A549 (cell line): ENCODE data around the gene PDPK1. TPM values are rescaled to one million over a fixed set of nuclear protein-coding genes. Genes with fewer than 3 reads are reported as not detected.

Source experiments
- ATAC-seq, 2 experiments: fragments of 200-7000 bp in 1 of 2; fragments of >200 bp in 1 of 2; cut with Nextera tagmentation in 1 of 2; cut with Tn5 transposase in 1 of 2; 3 replicates each; pipeline versions ENCODE4 v1.8.0 to v1.9.1; 2018 to 2020; ENCODE audit warnings: mild to moderate bottlenecking in 1 of 2, moderate library complexity in 1 of 2
- CTCF ChIA-PET: fragments of 300-600 bp; sonication (Branson Sonifier 250); formaldehyde crosslinking; extraction: SDS; loops from one replicate; lab custom pipeline; 2021; ENCODE audit warnings: antibody characterized with exemption, inconsistent platforms; lab: Yijun Ruan, JAX
- POLR2A ChIA-PET: fragments of 350-600 bp; formaldehyde crosslinking; extraction: SDS; loops from one replicate; lab custom pipeline; 2021; ENCODE audit warnings: antibody characterized with exemption, inconsistent platforms; lab: Yijun Ruan, JAX
- DNase-seq, 2 experiments: peaks; one replicate each; pipeline versions ENCODE4 v3.0.0 to v3.0.0-alpha.2; 2011 to 2016; ENCODE audit warnings: low read depth in 1 of 2, low spot score in 1 of 2
- FAIRE-seq: peaks from 2 replicates; lab custom pipeline; 2011; peaks lifted over from hg19 to GRCh38; lab: Jason Lieb, UNC
- H3K27ac ChIP-seq, 2 experiments: fragments of >200 bp; sonication (Bioruptor Twin); formaldehyde crosslinking; 3 replicates each; pipeline ENCODE4 v1.5.1; 2016 to 2017
- H3K4me1 ChIP-seq: fragments of >200 bp; sonication (Bioruptor Twin); formaldehyde crosslinking; 3 replicates; pipeline ENCODE4 v1.6.1; 2016
- H3K4me2 ChIP-seq: fragments of >200 bp; sonication (Bioruptor Twin); formaldehyde crosslinking; 3 replicates; pipeline ENCODE4 v1.6.1; 2016
- H3K4me3 ChIP-seq: fragments of >200 bp; sonication (Bioruptor Twin); formaldehyde crosslinking; 3 replicates; pipeline ENCODE4 v1.5.1; 2016
- H3K9me3 ChIP-seq: fragments of >200 bp; sonication (Bioruptor Twin); formaldehyde crosslinking; 3 replicates; pipeline ENCODE4 v1.6.1; 2016
- BCL3 ChIP-seq: fragments of >200 bp; sonication (Bioruptor Twin); formaldehyde crosslinking; IDR thresholded peaks from 3 replicates; pipeline ENCODE4 v1.6.1; 2016
- CBX8 ChIP-seq: fragments of 200-600 bp; sonication (generic); IDR thresholded peaks from 2 replicates; pipeline ENCODE4 v1.6.1; 2016
- CHD4 ChIP-seq: fragments of 200-600 bp; sonication (generic); IDR thresholded peaks from 2 replicates; pipeline ENCODE4 v1.6.1; 2016; ENCODE audit warnings: antibody characterized with exemption, mild to moderate bottlenecking, borderline replicate concordance
- EP300 ChIP-seq, 2 experiments: fragments of >200 bp; sonication (Bioruptor Twin); formaldehyde crosslinking; IDR thresholded peaks; 2 replicates in 1 of 2; 3 replicates in 1 of 2; pipeline ENCODE4 v1.6.1; 2016 to 2017
- HDAC2 ChIP-seq: fragments of 200-600 bp; sonication (generic); IDR thresholded peaks from 2 replicates; pipeline ENCODE4 v1.6.1; 2016
- HES2 ChIP-seq: fragments of >200 bp; sonication (Bioruptor Twin); formaldehyde crosslinking; IDR thresholded peaks from 2 replicates; pipeline ENCODE4 v1.6.1; 2016
- HMGXB4 ChIP-seq: fragments of 250-450 bp; sonication (Bioruptor Pico); IDR thresholded peaks from 2 replicates; pipeline ENCODE4 v1.5.0; 2021; ENCODE audit warnings: mild to moderate bottlenecking, moderate library complexity, borderline replicate concordance
- JUN ChIP-seq, 2 experiments: fragments of >200 bp; sonication (Bioruptor Twin); formaldehyde crosslinking; IDR thresholded peaks; 2 replicates in 1 of 2; 3 replicates in 1 of 2; pipeline ENCODE4 v1.6.1; 2016 to 2017
- KDM1A ChIP-seq: fragments of 200-600 bp; sonication (generic); IDR thresholded peaks from 2 replicates; pipeline ENCODE4 v1.6.1; 2016; ENCODE audit warnings: low read depth, mild to moderate bottlenecking
- MAZ ChIP-seq: fragments of 150-350 bp; IDR thresholded peaks from 2 replicates; pipeline ENCODE4 v1.6.1; 2014; ENCODE audit warnings: antibody characterized with exemption, low read depth, low read length, borderline replicate concordance
- NFE2L2 ChIP-seq: fragments of 150-350 bp; conservative IDR thresholded peaks from 2 replicates; pipeline ENCODE4 v1.6.1; 2014; ENCODE audit warnings: low read length
- POLR2AphosphoS2 ChIP-seq: conservative IDR thresholded peaks from 2 replicates; pipeline ENCODE4 v1.6.1; 2012; ENCODE audit warnings: low read length, improper control_type of control experiment, inconsistent platforms
- REST ChIP-seq: fragments of 200-600 bp; sonication (generic); IDR thresholded peaks from 2 replicates; pipeline ENCODE4 v1.6.1; 2016; ENCODE audit warnings: antibody characterized with exemption, mild to moderate bottlenecking, moderate library complexity
- RFX5 ChIP-seq: fragments of 450-650 bp; IDR thresholded peaks from 2 replicates; pipeline ENCODE4 v1.7.1; 2014; ENCODE audit warnings: antibody characterized with exemption, mild to moderate bottlenecking, moderate library complexity
- RNF2 ChIP-seq: fragments of 200-600 bp; sonication (generic); IDR thresholded peaks from 2 replicates; pipeline ENCODE4 v1.6.1; 2016; ENCODE audit warnings: low read depth, mild to moderate bottlenecking, antibody characterized with exemption, moderate library complexity, borderline replicate concordance
- ZC3H11A ChIP-seq: fragments of 450-650 bp; IDR thresholded peaks from 2 replicates; pipeline ENCODE4 v1.6.1; 2014; ENCODE audit warnings: antibody characterized with exemption, mild to moderate bottlenecking
- ZNF302 ChIP-seq: fragments of 250-450 bp; sonication (Bioruptor Pico); IDR thresholded peaks from 2 replicates; pipeline ENCODE4 v1.9.0; 2021; ENCODE audit warnings: inconsistent platforms, mild to moderate bottlenecking, moderate library complexity
- WGBS: methylation state at CpG from one replicate; pipeline ENCODE4 v1.1.6; 2017; ENCODE audit errors: missing lambda C conversion rate; 5-methylcytosine and 5-hydroxymethylcytosine counted together
- polyA plus RNA-seq, 4 experiments: library from polyadenylated mRNA; depleted of rRNA in 3 of 4; stranded (reverse); fragments of >200 nt; fragmentation: RNase III in 1 of 4; extraction: RNeasy Plus Mini Kit Qiagen cat#74134 plus additional on column Dnase treatment in 1 of 4; gene quantifications; 2 replicates in 3 of 4; 3 replicates in 1 of 4; pipeline ENCODE4 v1.2.3, GENCODE V29; 2011 to 2017
- TF ChIP-seq, protein P1 (sequence below): fragments of 250-450 bp; sonication (Bioruptor Pico); IDR thresholded peaks from 2 replicates; pipeline ENCODE4 v1.5.0; 2020; ENCODE audit warnings: low read depth, mild to moderate bottlenecking, moderate library complexity
- TF ChIP-seq, protein P2 (sequence below): fragments of 150-350 bp; IDR thresholded peaks from 2 replicates; pipeline ENCODE4 v1.6.1; 2014; ENCODE audit warnings: low read depth, mild to moderate bottlenecking, low read length

PDPK1 gene
- polyA plus RNA-seq, 2 of the 4 experiments (the other 2 are of a cell fraction), result 17.7 to 29.7 TPM

DNA sequence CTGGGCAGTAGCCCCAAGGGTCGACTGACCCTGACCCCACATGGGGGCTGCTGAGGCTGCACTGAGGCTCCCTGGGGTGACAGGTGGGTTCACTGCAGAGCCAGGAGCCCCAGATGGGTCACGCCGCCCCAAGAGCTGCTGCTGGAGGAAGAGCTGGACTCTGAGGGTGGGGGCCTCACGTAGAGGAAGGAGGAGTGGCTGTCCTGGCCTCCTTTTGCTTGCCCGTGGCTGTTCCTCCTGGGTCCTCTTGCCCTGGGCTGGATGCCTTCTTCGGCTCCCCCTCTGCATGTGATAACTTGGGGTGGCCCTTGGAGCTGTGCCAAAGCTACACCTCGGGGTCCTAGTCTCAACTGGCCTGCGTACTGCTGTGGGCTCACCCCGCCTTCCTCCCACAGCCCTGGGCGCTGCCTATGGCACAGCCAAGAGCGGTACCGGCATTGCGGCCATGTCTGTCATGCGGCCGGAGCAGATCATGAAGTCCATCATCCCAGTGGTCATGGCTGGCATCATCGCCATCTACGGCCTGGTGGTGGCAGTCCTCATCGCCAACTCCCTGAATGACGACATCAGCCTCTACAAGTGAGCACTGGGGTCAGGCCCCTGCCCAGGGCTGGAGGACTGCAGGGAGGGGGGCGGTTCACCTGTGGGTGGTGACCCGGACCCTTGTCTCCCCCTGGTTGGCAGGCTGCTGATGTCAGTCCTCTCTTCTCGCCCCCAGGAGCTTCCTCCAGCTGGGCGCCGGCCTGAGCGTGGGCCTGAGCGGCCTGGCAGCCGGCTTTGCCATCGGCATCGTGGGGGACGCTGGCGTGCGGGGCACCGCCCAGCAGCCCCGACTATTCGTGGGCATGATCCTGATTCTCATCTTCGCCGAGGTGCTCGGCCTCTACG is 18.8 kb upstream of the PDPK1 start:
- DNase-seq, result no peak
- WGBS, result 94% methylated on average over 35 of the region's 39 CpGs
- POLR2A ChIA-PET, result interaction anchor here (1.2 to 2.8 kb wide), 2 partner anchors 13 to 364 kb away, joined by 4 to 21 read pairs; partner anchors contain the start of genes CEMP1 and TRAF7
- Histone ChIP-seq H3K4me1 (peaks cover 40% of the 10 kb centered on the region), H3K4me2 (peak overlapping the region; percentile 87), H3K27ac (peak overlapping the region in 1 of 2 experiments; percentile 96; a peak in 1 of 6 replicates), H3K4me3 (no peak overlapping the region), H3K9me3 (no peaks in the 10 kb centered on the region)
- CTCF ChIA-PET, result interaction anchor here (1.4 to 3.6 kb wide), 2 partner anchors 12 to 18 kb away, joined by 6 to 13 read pairs; partner anchors contain the start of gene CEMP1
- peak; percentile 2 to 35; a peak in 3 of 6 replicates for ATAC-seq
- FAIRE-seq, result no peak
- TF ChIP-seq HES2 (no peak), REST (no peak), ZNF302 (CRISPR knock-in tag) (no peak), NFE2L2 (no peak), KDM1A (no peak), HDAC2 (no peak), POLR2AphosphoS2 (no peak), ZC3H11A (no peak), CBX8 (no peak), CHD4 (no peak), RNF2 (no peak), BCL3 (no peak)
- TF ChIP-seq, protein P1, sequence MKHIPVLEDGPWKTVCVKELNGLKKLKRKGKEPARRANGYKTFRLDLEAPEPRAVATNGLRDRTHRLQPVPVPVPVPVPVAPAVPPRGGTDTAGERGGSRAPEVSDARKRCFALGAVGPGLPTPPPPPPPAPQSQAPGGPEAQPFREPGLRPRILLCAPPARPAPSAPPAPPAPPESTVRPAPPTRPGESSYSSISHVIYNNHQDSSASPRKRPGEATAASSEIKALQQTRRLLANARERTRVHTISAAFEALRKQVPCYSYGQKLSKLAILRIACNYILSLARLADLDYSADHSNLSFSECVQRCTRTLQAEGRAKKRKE (CRISPR knock-in tag), result no peak
- TF ChIP-seq, protein P2, sequence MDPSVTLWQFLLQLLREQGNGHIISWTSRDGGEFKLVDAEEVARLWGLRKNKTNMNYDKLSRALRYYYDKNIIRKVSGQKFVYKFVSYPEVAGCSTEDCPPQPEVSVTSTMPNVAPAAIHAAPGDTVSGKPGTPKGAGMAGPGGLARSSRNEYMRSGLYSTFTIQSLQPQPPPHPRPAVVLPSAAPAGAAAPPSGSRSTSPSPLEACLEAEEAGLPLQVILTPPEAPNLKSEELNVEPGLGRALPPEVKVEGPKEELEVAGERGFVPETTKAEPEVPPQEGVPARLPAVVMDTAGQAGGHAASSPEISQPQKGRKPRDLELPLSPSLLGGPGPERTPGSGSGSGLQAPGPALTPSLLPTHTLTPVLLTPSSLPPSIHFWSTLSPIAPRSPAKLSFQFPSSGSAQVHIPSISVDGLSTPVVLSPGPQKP, result no peak

- Histone ChIP-seq H3K4me2 (peak overlapping the region; percentile 87), H3K9me3 (no peaks in the 10 kb centered on the region), H3K4me3 (peak overlapping the region; percentile 58)
- POLR2A ChIA-PET, result interaction anchor here (1.2 to 2.8 kb wide), 2 partner anchors 12 to 364 kb away, joined by 4 to 21 read pairs; partner anchors contain the start of genes CEMP1 and TRAF7
- peak in 1 of 2 experiments; percentile 3; a peak in 2 of 6 replicates for ATAC-seq
- 89% methylated on average over 15 of the region's 22 CpGs for WGBS
- CTCF ChIA-PET, result interaction anchor here (3.6 kb wide), 1 partner anchor 18 kb away, joined by 13 read pairs; no protein-coding TSS in a partner anchor
- TF ChIP-seq JUN (IDR thresholded peaks at IDR 0.05), result no peak
- no peak for TF ChIP-seq REST
- TF ChIP-seq MAZ, result no peak
- no peak for TF ChIP-seq RFX5
- no peak for TF ChIP-seq EP300 (IDR thresholded peaks at IDR 0.05)
- TF ChIP-seq KDM1A, result no peak
- no peak for TF ChIP-seq HMGXB4
- TF ChIP-seq, all 56 proteins: peak for 0
- DNase-seq (no peak), FAIRE-seq (no peak)
- peaks cover 40% of the 10 kb centered on the region for H3K4me1 ChIP-seq
- H3K27ac ChIP-seq, result peak overlapping the region; percentile 64 to 96
Measured at GRCh38 chr16:2519711-2520080, 18.1 kb upstream of the PDPK1 start.
